ENCODE results near the gene IP6K3. TPM values are rescaled to one million over a fixed set of nuclear protein-coding genes. Genes with fewer than 3 reads are reported as not detected.

IP6K3 gene
- polyA plus RNA-seq, 3 donors = not detected

GRCh38 chr6:33700391-33701050 lies 46.2 kb downstream of the IP6K3 start:
- H3K4me3 Mint-ChIP-seq = no peak overlapping the region
- 48% methylated on average over 7 of the region's 10 CpGs for WGBS (ENCODE audit: insufficient coverage)
- no peak overlapping the region for H3K4me2 ChIP-seq (replicated peaks; ENCODE audit: extremely low read depth, low read length, poor library complexity, severe bottlenecking)

DNA sequence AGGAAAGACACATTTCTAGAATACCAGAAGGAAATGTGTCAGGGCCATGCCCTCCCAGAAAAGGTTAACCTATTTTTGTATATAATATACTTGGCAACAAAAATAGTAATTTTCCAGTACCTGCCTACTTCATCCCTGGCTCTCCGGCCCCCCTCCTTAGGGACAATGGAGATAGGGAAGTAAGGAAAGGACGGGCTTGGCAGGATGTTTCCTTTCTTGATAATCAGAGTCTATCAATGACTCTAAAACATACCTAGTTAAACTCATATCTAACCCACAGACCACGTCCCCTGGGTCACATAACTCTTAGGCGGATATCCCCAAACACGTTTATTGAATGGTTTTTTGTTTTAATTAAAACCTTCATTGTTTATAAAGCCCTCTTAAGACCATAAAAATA lies 47.0 kb downstream of the IP6K3 start:
- no peaks in the 10 kb centered on the region for H3K9me3 ChIP-seq (replicated peaks in 1 of 2; ENCODE audit: control insufficient read depth in 1 of 2, insufficient read depth in 1 of 2, low read length in 2 of 2)
- TF ChIP-seq, protein P1, sequence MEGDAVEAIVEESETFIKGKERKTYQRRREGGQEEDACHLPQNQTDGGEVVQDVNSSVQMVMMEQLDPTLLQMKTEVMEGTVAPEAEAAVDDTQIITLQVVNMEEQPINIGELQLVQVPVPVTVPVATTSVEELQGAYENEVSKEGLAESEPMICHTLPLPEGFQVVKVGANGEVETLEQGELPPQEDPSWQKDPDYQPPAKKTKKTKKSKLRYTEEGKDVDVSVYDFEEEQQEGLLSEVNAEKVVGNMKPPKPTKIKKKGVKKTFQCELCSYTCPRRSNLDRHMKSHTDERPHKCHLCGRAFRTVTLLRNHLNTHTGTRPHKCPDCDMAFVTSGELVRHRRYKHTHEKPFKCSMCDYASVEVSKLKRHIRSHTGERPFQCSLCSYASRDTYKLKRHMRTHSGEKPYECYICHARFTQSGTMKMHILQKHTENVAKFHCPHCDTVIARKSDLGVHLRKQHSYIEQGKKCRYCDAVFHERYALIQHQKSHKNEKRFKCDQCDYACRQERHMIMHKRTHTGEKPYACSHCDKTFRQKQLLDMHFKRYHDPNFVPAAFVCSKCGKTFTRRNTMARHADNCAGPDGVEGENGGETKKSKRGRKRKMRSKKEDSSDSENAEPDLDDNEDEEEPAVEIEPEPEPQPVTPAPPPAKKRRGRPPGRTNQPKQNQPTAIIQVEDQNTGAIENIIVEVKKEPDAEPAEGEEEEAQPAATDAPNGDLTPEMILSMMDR (IDR thresholded peaks at IDR 0.05) = no peak
- no peak for DNase-seq
- intact Hi-C loops (cut with micrococcal nuclease) = loop anchor here in 1 of 2 donors (5.0 kb wide), 1 partner anchor 112 kb away; no protein-coding TSS in a partner anchor
- no peaks in the 10 kb centered on the region for H3K79me2 ChIP-seq (ENCODE audit: insufficient read depth, low read length)
- H3K4me2 ChIP-seq (replicated peaks; ENCODE audit: extremely low read depth, low read length, poor library complexity, severe bottlenecking) = no peak overlapping the region
- H4K20me1 ChIP-seq (ENCODE audit: insufficient read depth, low read length) = no peaks in the 10 kb centered on the region
- Mint-ChIP-seq H3K9me3 (no peaks in the 10 kb centered on the region), H3K4me3 (no peak overlapping the region), H3K4me1 (peaks cover under 1% of the 10 kb centered on the region), H3K36me3 (peaks cover 46 to 57% of the 10 kb centered on the region in 2 donors), H3K27me3 (ENCODE audit: low read depth in 3 of 3) (peaks cover 0 to 1% (median 0%) of the 10 kb centered on the region in 3 donors), H3K27ac (no peak overlapping the region)
- no peaks in the 10 kb centered on the region for H3K4me1 ChIP-seq (ENCODE audit: control insufficient read depth in 1 of 2, insufficient read depth in 2 of 2, low read length in 2 of 2)
- H3K9ac ChIP-seq (ENCODE audit: insufficient read depth, low read length, poor library complexity, severe bottlenecking) = no peak overlapping the region
- no peak overlapping the region for H2AFZ ChIP-seq (ENCODE audit: insufficient read depth, low read depth, low read length, poor library complexity, severe bottlenecking)
- no peaks in the 10 kb centered on the region for H3K27me3 ChIP-seq (ENCODE audit: control insufficient read depth in 2 of 2, insufficient read depth in 2 of 2, low read length in 2 of 2)
- no peak overlapping the region for H3K27ac ChIP-seq (ENCODE audit: low read depth in 1 of 2, low read length in 2 of 2)
- no CpG with 5 or more reads among the region's 5 CpGs for WGBS (ENCODE audit: insufficient coverage)
- peaks cover 18 to 49% of the 10 kb centered on the region in 2 donors for H3K36me3 ChIP-seq (replicated peaks in 1 of 2; ENCODE audit: control insufficient read depth in 1 of 2, insufficient read depth in 2 of 2, low read length in 2 of 2)
- H3K4me3 ChIP-seq (replicated peaks in 1 of 3; ENCODE audit: low read depth in 2 of 3, low read length in 3 of 3) = no peak overlapping the region

More at GRCh38 chr6:33700391-33701050, 46.2 kb downstream of the IP6K3 start:
- peaks cover 14 to 41% of the 10 kb centered on the region in 2 donors for H3K36me3 ChIP-seq (replicated peaks in 1 of 2; ENCODE audit: control insufficient read depth in 1 of 2, insufficient read depth in 2 of 2, low read length in 2 of 2)
- peak; percentile 22 to 48 (median 23) for DNase-seq
- Mint-ChIP-seq H3K4me1 (no peaks in the 10 kb centered on the region), H3K27me3 (ENCODE audit: low read depth in 3 of 3) (peaks cover 0 to 1% (median 0%) of the 10 kb centered on the region in 3 donors), H3K27ac (peak overlapping the region in 2 of 7 donors; percentile 21 to 46), H3K36me3 (peaks cover 46 to 51% of the 10 kb centered on the region in 2 donors), H3K9me3 (no peaks in the 10 kb centered on the region)
- no peaks in the 10 kb centered on the region for H3K9me3 ChIP-seq (replicated peaks in 1 of 2; ENCODE audit: control insufficient read depth in 1 of 2, insufficient read depth in 1 of 2, low read length in 2 of 2)
- no peaks in the 10 kb centered on the region for H4K20me1 ChIP-seq (ENCODE audit: insufficient read depth, low read length)
- no peaks in the 10 kb centered on the region for H3K27me3 ChIP-seq (ENCODE audit: control insufficient read depth in 2 of 2, insufficient read depth in 2 of 2, low read length in 2 of 2)
- no peaks in the 10 kb centered on the region for H3K79me2 ChIP-seq (ENCODE audit: insufficient read depth, low read length)
- no peak overlapping the region for H3K9ac ChIP-seq (ENCODE audit: insufficient read depth, low read length, poor library complexity, severe bottlenecking)
- TF ChIP-seq, protein P1 (IDR thresholded peaks at IDR 0.05) = peak; percentile 63
- no peak overlapping the region for H3K4me3 ChIP-seq (replicated peaks in 1 of 3; ENCODE audit: low read depth in 2 of 3, low read length in 3 of 3)
- no peaks in the 10 kb centered on the region for H3K4me1 ChIP-seq (ENCODE audit: control insufficient read depth in 1 of 2, insufficient read depth in 2 of 2, low read length in 2 of 2)
- H2AFZ ChIP-seq (ENCODE audit: insufficient read depth, low read depth, low read length, poor library complexity, severe bottlenecking) = no peak overlapping the region
- intact Hi-C loops (cut with micrococcal nuclease) = loop anchor here in 1 of 2 donors (5.0 kb wide), 1 partner anchor 113 kb away; no protein-coding TSS in a partner anchor
- no peak overlapping the region for H3K27ac ChIP-seq (ENCODE audit: low read depth in 1 of 2, low read length in 2 of 2)

Measured in CD14-positive monocyte (primary cell).